ENCODE data around the gene MOGAT1. TPM values are rescaled to one million over a fixed set of nuclear protein-coding genes. Genes with fewer than 3 reads are reported as not detected.

The MOGAT1 gene
- total and polyA plus RNA-seq, 9 of the 15 experiments (the other 6 are each of a cell fraction or from before 2014, with no cell fraction given): not detected

GRCh38 chr2:222709191-222709891 lies 37.9 kb downstream of the MOGAT1 start (continued):
- TF ChIP-seq, protein P1, sequence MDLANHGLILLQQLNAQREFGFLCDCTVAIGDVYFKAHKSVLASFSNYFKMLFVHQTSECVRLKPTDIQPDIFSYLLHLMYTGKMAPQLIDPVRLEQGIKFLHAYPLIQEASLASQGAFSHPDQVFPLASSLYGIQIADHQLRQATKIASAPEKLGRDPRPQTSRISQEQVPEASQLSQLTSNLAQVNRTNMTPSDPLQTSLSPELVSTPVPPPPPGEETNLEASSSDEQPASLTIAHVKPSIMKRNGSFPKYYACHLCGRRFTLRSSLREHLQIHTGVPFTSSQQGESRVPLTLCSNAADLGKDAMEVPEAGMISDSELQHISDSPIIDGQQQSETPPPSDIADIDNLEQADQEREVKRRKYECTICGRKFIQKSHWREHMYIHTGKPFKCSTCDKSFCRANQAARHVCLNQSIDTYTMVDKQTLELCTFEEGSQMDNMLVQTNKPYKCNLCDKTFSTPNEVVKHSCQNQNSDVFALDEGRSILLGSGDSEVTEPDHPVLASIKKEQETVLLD (IDR thresholded peaks at IDR 0.05): no peak
- TF ChIP-seq TAF1 (IDR thresholded peaks at IDR 0.05; ENCODE audit: control insufficient read depth, extremely low read depth, insufficient read depth, low read length, severe bottlenecking): no peak
- TF ChIP-seq, protein P2, sequence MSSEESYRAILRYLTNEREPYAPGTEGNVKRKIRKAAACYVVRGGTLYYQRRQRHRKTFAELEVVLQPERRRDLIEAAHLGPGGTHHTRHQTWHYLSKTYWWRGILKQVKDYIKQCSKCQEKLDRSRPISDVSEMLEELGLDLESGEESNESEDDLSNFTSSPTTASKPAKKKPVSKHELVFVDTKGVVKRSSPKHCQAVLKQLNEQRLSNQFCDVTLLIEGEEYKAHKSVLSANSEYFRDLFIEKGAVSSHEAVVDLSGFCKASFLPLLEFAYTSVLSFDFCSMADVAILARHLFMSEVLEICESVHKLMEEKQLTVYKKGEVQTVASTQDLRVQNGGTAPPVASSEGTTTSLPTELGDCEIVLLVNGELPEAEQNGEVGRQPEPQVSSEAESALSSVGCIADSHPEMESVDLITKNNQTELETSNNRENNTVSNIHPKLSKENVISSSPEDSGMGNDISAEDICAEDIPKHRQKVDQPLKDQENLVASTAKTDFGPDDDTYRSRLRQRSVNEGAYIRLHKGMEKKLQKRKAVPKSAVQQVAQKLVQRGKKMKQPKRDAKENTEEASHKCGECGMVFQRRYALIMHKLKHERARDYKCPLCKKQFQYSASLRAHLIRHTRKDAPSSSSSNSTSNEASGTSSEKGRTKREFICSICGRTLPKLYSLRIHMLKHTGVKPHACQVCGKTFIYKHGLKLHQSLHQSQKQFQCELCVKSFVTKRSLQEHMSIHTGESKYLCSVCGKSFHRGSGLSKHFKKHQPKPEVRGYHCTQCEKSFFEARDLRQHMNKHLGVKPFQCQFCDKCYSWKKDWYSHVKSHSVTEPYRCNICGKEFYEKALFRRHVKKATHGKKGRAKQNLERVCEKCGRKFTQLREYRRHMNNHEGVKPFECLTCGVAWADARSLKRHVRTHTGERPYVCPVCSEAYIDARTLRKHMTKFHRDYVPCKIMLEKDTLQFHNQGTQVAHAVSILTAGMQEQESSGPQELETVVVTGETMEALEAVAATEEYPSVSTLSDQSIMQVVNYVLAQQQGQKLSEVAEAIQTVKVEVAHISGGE (CRISPR knock-in tag; IDR thresholded peaks at IDR 0.05): no peak
- TF ChIP-seq ZNF766 (CRISPR knock-in tag; conservative IDR thresholded peaks at IDR 0.05): no peak
- TF ChIP-seq, protein P3, sequence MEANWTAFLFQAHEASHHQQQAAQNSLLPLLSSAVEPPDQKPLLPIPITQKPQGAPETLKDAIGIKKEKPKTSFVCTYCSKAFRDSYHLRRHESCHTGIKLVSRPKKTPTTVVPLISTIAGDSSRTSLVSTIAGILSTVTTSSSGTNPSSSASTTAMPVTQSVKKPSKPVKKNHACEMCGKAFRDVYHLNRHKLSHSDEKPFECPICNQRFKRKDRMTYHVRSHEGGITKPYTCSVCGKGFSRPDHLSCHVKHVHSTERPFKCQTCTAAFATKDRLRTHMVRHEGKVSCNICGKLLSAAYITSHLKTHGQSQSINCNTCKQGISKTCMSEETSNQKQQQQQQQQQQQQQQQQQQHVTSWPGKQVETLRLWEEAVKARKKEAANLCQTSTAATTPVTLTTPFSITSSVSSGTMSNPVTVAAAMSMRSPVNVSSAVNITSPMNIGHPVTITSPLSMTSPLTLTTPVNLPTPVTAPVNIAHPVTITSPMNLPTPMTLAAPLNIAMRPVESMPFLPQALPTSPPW (CRISPR knock-in tag; IDR thresholded peaks at IDR 0.05): no peak
- TF ChIP-seq TEAD1 (CRISPR knock-in tag; IDR thresholded peaks at IDR 0.05): peak in 1 of 2 experiments; percentile 63; a peak in 1 of 4 replicates
- no peak for TF ChIP-seq HIVEP1 (CRISPR knock-in tag; IDR thresholded peaks at IDR 0.05)
- no peak for TF ChIP-seq ZNF212 (CRISPR knock-in tag; IDR thresholded peaks at IDR 0.05)
- no peak for TF ChIP-seq RUNX1 (IDR thresholded peaks at IDR 0.05; ENCODE audit: low read depth)
- peak; percentile 63 for TF ChIP-seq DPF2 (IDR thresholded peaks at IDR 0.05)
- peak; percentile 67 for TF ChIP-seq EP400 (IDR thresholded peaks at IDR 0.05)
- no peak for TF ChIP-seq ETS2 (tag; IDR thresholded peaks at IDR 0.05; ENCODE audit: borderline replicate concordance, poor library complexity, severe bottlenecking)
- TF ChIP-seq, protein P4, sequence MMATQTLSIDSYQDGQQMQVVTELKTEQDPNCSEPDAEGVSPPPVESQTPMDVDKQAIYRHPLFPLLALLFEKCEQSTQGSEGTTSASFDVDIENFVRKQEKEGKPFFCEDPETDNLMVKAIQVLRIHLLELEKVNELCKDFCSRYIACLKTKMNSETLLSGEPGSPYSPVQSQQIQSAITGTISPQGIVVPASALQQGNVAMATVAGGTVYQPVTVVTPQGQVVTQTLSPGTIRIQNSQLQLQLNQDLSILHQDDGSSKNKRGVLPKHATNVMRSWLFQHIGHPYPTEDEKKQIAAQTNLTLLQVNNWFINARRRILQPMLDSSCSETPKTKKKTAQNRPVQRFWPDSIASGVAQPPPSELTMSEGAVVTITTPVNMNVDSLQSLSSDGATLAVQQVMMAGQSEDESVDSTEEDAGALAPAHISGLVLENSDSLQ (IDR thresholded peaks at IDR 0.05): peak; percentile 94
- TF ChIP-seq ZNF589 (CRISPR knock-in tag; IDR thresholded peaks at IDR 0.05; ENCODE audit: low read depth): peak; percentile 46; the same call in 1 of the 2 replicates
- no peak for TF ChIP-seq IRF2 (CRISPR knock-in tag; IDR thresholded peaks at IDR 0.05)
- TF ChIP-seq, protein P5, sequence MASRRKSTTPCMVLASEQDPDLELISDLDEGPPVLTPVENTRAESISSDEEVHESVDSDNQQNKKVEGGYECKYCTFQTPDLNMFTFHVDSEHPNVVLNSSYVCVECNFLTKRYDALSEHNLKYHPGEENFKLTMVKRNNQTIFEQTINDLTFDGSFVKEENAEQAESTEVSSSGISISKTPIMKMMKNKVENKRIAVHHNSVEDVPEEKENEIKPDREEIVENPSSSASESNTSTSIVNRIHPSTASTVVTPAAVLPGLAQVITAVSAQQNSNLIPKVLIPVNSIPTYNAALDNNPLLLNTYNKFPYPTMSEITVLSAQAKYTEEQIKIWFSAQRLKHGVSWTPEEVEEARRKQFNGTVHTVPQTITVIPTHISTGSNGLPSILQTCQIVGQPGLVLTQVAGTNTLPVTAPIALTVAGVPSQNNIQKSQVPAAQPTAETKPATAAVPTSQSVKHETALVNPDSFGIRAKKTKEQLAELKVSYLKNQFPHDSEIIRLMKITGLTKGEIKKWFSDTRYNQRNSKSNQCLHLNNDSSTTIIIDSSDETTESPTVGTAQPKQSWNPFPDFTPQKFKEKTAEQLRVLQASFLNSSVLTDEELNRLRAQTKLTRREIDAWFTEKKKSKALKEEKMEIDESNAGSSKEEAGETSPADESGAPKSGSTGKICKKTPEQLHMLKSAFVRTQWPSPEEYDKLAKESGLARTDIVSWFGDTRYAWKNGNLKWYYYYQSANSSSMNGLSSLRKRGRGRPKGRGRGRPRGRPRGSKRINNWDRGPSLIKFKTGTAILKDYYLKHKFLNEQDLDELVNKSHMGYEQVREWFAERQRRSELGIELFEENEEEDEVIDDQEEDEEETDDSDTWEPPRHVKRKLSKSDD (conservative IDR thresholded peaks at IDR 0.05; ENCODE audit: low read length): no peak
